Activated naive CD4-positive, alpha-beta T cell (primary cell): ENCODE results near the gene RAB6C.
"Not testable (repeated sequence)": the region's sequence is repeated elsewhere in the genome, so short reads cannot be mapped to it uniquely, and the experiment has no call there.

ENCODE experiments used
- DNase-seq, 4 experiments: peaks; one replicate each; lab custom pipeline; 2025; lab: John Stamatoyannopoulos, UW

Gene RAB6C

DNA sequence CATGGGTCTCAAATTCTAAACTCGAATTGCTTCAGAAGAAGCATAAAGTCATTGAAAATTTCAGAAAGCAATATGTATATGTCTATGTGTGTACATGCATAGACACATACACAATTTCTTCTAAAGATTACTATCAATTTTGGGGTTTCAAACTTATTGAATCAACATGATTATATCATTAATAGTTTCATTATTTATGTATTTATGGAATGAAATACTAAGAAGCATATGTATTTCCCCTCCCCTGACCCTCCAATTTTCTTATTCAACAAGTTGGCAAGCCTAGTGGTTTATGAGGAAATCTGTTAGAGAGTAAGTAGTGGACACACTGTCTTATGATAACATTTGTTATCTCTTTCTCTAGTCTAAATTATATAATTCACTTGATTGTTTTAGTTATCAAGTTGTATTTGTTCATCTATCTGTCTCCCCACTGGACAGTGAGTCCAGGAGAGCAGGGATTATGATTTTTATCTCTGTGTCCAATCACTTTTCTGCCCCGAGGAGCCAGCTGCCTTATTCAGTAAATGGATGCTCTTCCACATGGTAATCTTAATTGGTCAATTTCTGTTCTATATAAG lies 17.3 kb downstream of the RAB6C start:
- DNase-seq: not testable (repeated sequence)

DNA sequence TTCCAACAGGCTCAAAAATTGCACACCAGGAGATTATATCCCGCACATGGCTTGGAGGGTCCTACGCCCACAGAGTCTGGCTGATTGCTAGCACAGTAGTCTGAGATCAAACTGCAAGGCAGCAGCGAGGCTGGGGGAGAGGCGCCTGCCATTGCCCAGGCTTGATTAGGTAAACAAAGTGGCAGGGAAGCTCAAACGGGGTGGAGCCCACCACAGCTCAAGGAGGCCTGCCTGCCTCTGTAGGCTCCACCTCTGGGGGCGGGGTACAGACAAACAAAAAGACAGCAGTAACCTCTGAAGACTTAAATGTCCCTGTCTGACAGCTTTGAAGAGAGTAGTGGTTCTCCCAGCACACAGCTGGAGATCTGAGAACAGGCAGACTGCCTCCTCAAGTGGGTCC lies 19.3 kb downstream of the RAB6C start:
- DNase-seq: not testable (repeated sequence)

DNA sequence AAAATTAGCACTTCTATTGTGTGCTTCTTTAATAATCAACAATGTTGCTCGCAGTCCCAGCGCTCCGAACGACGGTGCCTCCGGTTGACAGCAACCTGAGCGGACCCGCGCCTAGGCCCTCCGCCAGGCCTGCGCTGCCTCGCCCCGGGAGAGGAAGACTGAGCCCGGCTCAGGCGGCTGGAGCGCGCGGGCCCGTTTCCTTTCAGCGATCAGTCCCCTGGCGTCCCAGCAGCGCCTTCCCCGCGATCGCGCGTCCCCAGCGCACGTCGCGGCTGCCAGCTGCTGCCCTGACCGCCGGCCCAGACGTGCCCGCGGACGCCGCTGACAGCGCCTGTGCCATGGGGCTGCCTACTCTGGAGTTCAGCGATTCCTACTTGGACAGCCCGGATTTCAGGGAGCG lies 26.4 kb downstream of the RAB6C start:
- DNase-seq: not testable (repeated sequence)

DNA sequence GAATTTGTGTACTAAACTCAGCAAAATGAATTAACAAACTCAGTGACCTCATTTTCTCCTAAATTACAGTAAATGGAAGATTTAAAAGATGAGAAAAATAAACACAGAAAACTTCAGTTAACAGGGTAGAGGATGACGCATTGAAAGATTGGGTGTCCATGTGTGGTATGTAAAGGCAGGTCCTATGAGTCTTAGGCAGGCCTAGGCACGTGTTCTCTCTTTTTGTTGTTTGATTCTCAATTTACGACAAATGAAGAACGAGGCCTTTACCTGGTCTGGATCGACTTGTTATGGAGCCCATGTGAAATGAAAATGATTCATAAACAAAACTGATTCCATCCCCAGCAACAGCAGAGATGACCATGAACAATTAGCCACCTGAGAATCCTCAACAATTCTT lies 37.2 kb downstream of the RAB6C start:
- DNase-seq: not testable (repeated sequence)

DNA sequence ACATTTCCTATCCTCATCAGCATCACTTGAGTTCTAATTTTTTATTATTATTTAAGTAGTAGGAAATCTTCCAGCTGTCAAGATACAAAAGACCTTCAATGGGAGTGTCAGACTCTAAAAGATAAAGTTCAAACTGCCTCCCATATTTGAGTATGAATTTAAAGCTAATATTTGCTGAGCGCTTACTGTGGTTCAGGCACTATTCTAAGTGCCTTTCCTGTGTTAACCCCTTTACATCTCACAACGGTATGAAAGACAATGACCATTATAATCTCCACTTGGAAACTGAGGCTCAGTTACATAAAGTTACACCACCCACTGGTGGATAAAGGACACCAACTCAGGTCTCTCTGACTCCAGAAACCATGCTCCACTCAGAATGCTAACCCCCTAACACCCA lies 39.9 kb downstream of the RAB6C start:
- DNase-seq: no peak

DNA sequence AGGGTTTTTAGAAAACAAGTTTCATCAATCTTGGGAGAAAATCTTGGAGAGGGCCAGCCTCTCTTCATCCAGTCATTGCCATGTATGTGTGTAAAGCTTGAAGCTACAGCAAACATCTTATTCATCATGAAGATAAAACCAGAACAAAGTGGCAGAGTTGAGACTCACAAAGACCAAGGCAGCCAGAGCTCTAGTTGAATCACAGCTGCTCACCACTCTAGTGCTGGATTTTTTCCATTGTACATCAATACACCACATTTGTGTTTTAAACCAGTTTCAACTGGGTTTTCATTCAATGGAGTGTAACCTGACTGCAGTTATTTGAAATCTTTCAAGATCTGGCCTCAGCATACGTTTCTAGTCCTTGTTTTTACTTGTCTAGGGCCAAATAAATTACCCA lies 40.6 kb downstream of the RAB6C start:
- DNase-seq: not testable (repeated sequence)

DNA sequence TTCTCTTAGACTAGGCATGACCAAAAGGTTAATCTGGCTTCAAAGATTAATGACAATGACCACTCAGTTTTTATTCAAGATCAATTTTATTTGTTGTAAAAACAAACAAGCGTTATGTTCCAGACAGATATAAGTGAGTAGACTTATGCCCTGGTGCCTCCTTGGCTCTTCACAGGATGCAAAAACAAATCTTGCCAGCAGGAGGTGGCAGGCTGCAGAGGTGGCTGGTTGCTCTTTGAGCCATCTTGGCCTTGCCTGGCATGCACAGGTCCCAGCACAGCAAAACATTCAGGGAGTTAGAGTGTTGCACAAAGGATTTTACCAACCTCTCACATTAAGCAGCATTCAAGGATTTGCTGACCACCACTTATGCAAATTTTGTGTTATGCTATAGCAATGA lies 46.5 kb downstream of the RAB6C start:
- not testable (repeated sequence) for DNase-seq
